H1 (cell line): ENCODE data around the gene AATK. TPM values are rescaled to one million over a fixed set of nuclear protein-coding genes. Genes with fewer than 3 reads are reported as not detected.

Source experiments
- CTCF ChIA-PET: fragments of 300-600 bp; sonication (Branson Sonifier 250); formaldehyde crosslinking; loops from one replicate; lab custom pipeline; 2021; ENCODE audit not compliant: partially characterized antibody; lab: Charles Lee
- POLR2A ChIA-PET: fragments of 300-600 bp; sonication (Branson Sonifier 250); formaldehyde crosslinking; loops from one replicate; lab custom pipeline; 2021; ENCODE audit warnings: inconsistent platforms; ENCODE audit not compliant: partially characterized antibody; lab: Charles Lee
- DNase-seq, 2 experiments: peaks; one replicate each; pipeline versions ENCODE4 v3.0.0 to v3.0.0-alpha.2; 2010 to 2022; ENCODE audit warnings: low spot score in 2 of 2, low read depth in 1 of 2, mixed read lengths in 1 of 2
- FAIRE-seq: peaks from 2 replicates; lab custom pipeline; 2011; peaks lifted over from hg19 to GRCh38; lab: Jason Lieb, UNC
- H2AFZ ChIP-seq: 2 replicates; pipeline ENCODE4 v1.8.1; 2012; ENCODE audit warnings: low read length, inconsistent platforms
- H2AK5ac ChIP-seq: 2 replicates; pipeline ENCODE4 v1.6.1; 2013; ENCODE audit warnings: low read depth, low read length
- H2BK120ac ChIP-seq: replicated peaks from 2 replicates; pipeline ENCODE3; 2013; ENCODE audit warnings: low read depth, low read length, inconsistent platforms
- H2BK12ac ChIP-seq: 2 replicates; pipeline ENCODE4 v1.6.1; 2013; ENCODE audit warnings: low read depth, low read length
- H2BK15ac ChIP-seq: 2 replicates; pipeline ENCODE4 v1.6.1; 2013; ENCODE audit warnings: low read length
- H2BK20ac ChIP-seq: 2 replicates; pipeline ENCODE4 v1.6.1; 2013; ENCODE audit warnings: low read length
- H2BK5ac ChIP-seq: 2 replicates; pipeline ENCODE4 v1.6.1; 2013; ENCODE audit warnings: low read depth, low read length
- H3K14ac ChIP-seq: 2 replicates; pipeline ENCODE4 v1.6.1; 2013; ENCODE audit warnings: inconsistent platforms; ENCODE audit not compliant: insufficient read length
- H3K18ac ChIP-seq: 2 replicates; pipeline ENCODE4 v1.6.1; 2013; ENCODE audit warnings: low read length; ENCODE audit errors: extremely low read depth
- H3K23ac ChIP-seq: 2 replicates; pipeline ENCODE4 v1.6.1; 2013; ENCODE audit warnings: inconsistent platforms; ENCODE audit not compliant: insufficient read length
- H3K23me2 ChIP-seq: 2 replicates; pipeline ENCODE4 v1.6.1; 2013; ENCODE audit warnings: low read depth, low read length
- H3K27ac ChIP-seq: 2 replicates; pipeline ENCODE4 v1.6.1; 2011; ENCODE audit warnings: low read depth, low read length, inconsistent platforms
- H3K27me3 ChIP-seq, 4 experiments: replicated peaks in 1 of 4; 1 replicate in 1 of 4; 2 replicates in 3 of 4; pipeline versions ENCODE4 v1.6.1 to v1.8.1; 2011 to 2013; ENCODE audit warnings: low read length in 3 of 4, mild to moderate bottlenecking in 3 of 4, inconsistent platforms in 2 of 4, mixed read lengths in 2 of 4, moderate library complexity in 1 of 4; ENCODE audit not compliant: control insufficient read depth in 3 of 4, insufficient read depth in 3 of 4; ENCODE audit errors: extremely low read depth in 1 of 4
- H3K36me3 ChIP-seq, 4 experiments: 2 replicates each; pipeline versions ENCODE4 v1.6.1 to v1.8.1; 2011 to 2013; ENCODE audit warnings: mild to moderate bottlenecking in 4 of 4, low read length in 3 of 4, moderate library complexity in 2 of 4, control low read depth in 1 of 4, inconsistent platforms in 1 of 4; ENCODE audit not compliant: insufficient read depth in 4 of 4, control insufficient read depth in 2 of 4
- H3K4ac ChIP-seq: replicated peaks from 2 replicates; pipeline ENCODE3; 2013; ENCODE audit warnings: low read length, low read depth, mixed read lengths, inconsistent platforms; ENCODE audit not compliant: insufficient read length
- H3K4me1 ChIP-seq, 4 experiments: replicated peaks in 1 of 4; 1 replicate in 1 of 4; 2 replicates in 3 of 4; pipeline versions ENCODE4 v1.6.1 to v1.8.1; 2011 to 2013; ENCODE audit warnings: low read length in 3 of 4, inconsistent platforms in 2 of 4, mixed read lengths in 1 of 4; ENCODE audit not compliant: insufficient read depth in 4 of 4, control insufficient read depth in 3 of 4
- H3K4me2 ChIP-seq, 2 experiments: 2 replicates each; pipeline versions ENCODE4 v1.6.1 to v1.8.1; 2011 to 2013; ENCODE audit warnings: low read depth in 2 of 2, low read length in 2 of 2, control low read depth in 1 of 2, inconsistent platforms in 1 of 2, mild to moderate bottlenecking in 1 of 2; ENCODE audit not compliant: insufficient read depth in 1 of 2
- H3K4me3 ChIP-seq, 4 experiments: fragments of 200-600, 300-600 bp in 1 of 4; sonication (generic), shearing (Covaris generic), sonication (Bioruptor Twin) in 1 of 4; 2 replicates each; pipeline versions ENCODE4 v1.5.1 to v1.8.1; 2011 to 2016; ENCODE audit warnings: low read length in 4 of 4, low read depth in 3 of 4, control low read depth in 2 of 4, inconsistent platforms in 2 of 4, mild to moderate bottlenecking in 2 of 4, mixed read lengths in 1 of 4, moderate library complexity in 1 of 4; ENCODE audit not compliant: insufficient read depth in 2 of 4; ENCODE audit errors: extremely low read depth in 1 of 4
- H3K56ac ChIP-seq: replicated peaks from 2 replicates; pipeline ENCODE3; 2013; ENCODE audit warnings: low read depth, mild to moderate bottlenecking, mixed read lengths, low read length, inconsistent platforms; ENCODE audit not compliant: insufficient read length
- H3K79me1 ChIP-seq: 2 replicates; pipeline ENCODE4 v1.6.1; 2013; ENCODE audit warnings: low read depth, low read length, control low read depth
- H3K79me2 ChIP-seq, 2 experiments: 2 replicates each; pipeline versions ENCODE4 v1.6.1 to v1.8.1; 2012 to 2013; ENCODE audit warnings: low read length in 2 of 2, mild to moderate bottlenecking in 2 of 2, inconsistent platforms in 1 of 2; ENCODE audit not compliant: insufficient read depth in 2 of 2, control insufficient read depth in 1 of 2
- H3K9ac ChIP-seq, 4 experiments: replicated peaks in 1 of 4; 1 replicate in 1 of 4; 2 replicates in 3 of 4; pipeline versions ENCODE4 v1.6.1 to v1.8.1; 2011 to 2013; ENCODE audit warnings: low read depth in 3 of 4, low read length in 3 of 4, control low read depth in 2 of 4, mild to moderate bottlenecking in 2 of 4, moderate library complexity in 2 of 4, inconsistent platforms in 1 of 4; ENCODE audit errors: extremely low read depth in 1 of 4
- H3K9me3 ChIP-seq, 2 experiments: 2 replicates each; pipeline versions ENCODE4 v1.6.1 to v1.8.1; 2012 to 2013; ENCODE audit warnings: mild to moderate bottlenecking in 2 of 2, moderate library complexity in 2 of 2, control low read depth in 1 of 2, inconsistent platforms in 1 of 2, low read depth in 1 of 2, low read length in 1 of 2, mixed read lengths in 1 of 2; ENCODE audit not compliant: insufficient read depth in 2 of 2
- H4K20me1 ChIP-seq, 2 experiments: replicated peaks in 1 of 2; 2 replicates each; pipeline versions ENCODE3 to v1.8.1; 2011 to 2013; ENCODE audit warnings: inconsistent platforms in 2 of 2, low read length in 2 of 2, mild to moderate bottlenecking in 1 of 2; ENCODE audit not compliant: insufficient read depth in 2 of 2, control insufficient read depth in 1 of 2
- H4K5ac ChIP-seq: 2 replicates; pipeline ENCODE4 v1.6.1; 2013; ENCODE audit warnings: low read length, low read depth, mixed read lengths, inconsistent platforms; ENCODE audit not compliant: insufficient read length
- H4K8ac ChIP-seq: 2 replicates; pipeline ENCODE4 v1.8.0; 2013; ENCODE audit warnings: mild to moderate bottlenecking, moderate library complexity, low read length, inconsistent platforms; ENCODE audit not compliant: insufficient read depth; ENCODE audit errors: extremely low read depth
- H4K91ac ChIP-seq: replicated peaks from 2 replicates; pipeline ENCODE3; 2013; ENCODE audit warnings: low read length, mixed read lengths, inconsistent platforms; ENCODE audit not compliant: insufficient read length
- BACH1 ChIP-seq: IDR thresholded peaks from 2 replicates; pipeline ENCODE4 v1.6.1; 2012; ENCODE audit warnings: low read length, improper control_type of control experiment
- KDM1A ChIP-seq: fragments of 200-600, 300-600 bp; sonication (generic); IDR thresholded peaks from 2 replicates; pipeline ENCODE4 v1.7.1; 2016; ENCODE audit warnings: mild to moderate bottlenecking, low read length, borderline replicate concordance
- RAD21 ChIP-seq, 2 experiments: IDR thresholded peaks in 1 of 2; conservative IDR thresholded peaks in 1 of 2; 2 replicates each; pipeline ENCODE4 v1.6.1; 2011; ENCODE audit warnings: low read depth in 2 of 2, low read length in 2 of 2, improper control_type of control experiment in 1 of 2, inconsistent platforms in 1 of 2, mild to moderate bottlenecking in 1 of 2, moderate library complexity in 1 of 2
- RXRA ChIP-seq: IDR thresholded peaks from 2 replicates; pipeline ENCODE4 v1.6.1; 2011; ENCODE audit warnings: low read depth, mild to moderate bottlenecking, low read length, moderate library complexity; ENCODE audit not compliant: insufficient read depth
- SAP30 ChIP-seq: fragments of 300-600 bp; sonication (generic); IDR thresholded peaks from 2 replicates; pipeline ENCODE4 v1.7.1; 2012; ENCODE audit warnings: low read length, moderate library complexity, mild to moderate bottlenecking, inconsistent platforms; ENCODE audit not compliant: insufficient read depth, insufficient replicate concordance
- SIN3A ChIP-seq, 2 experiments: IDR thresholded peaks in 1 of 2; conservative IDR thresholded peaks in 1 of 2; 2 replicates each; pipeline ENCODE4 v1.6.1; 2011 to 2012; ENCODE audit warnings: low read length in 2 of 2, improper control_type of control experiment in 1 of 2, low read depth in 1 of 2, mild to moderate bottlenecking in 1 of 2
- SP1 ChIP-seq: IDR thresholded peaks from 2 replicates; pipeline ENCODE4 v1.6.1; 2011; ENCODE audit warnings: low read depth, low read length
- USF2 ChIP-seq: IDR thresholded peaks from 2 replicates; pipeline ENCODE4 v1.6.1; 2011; ENCODE audit warnings: low read length, improper control_type of control experiment
- WGBS, 2 experiments: shearing (Covaris generic) in 1 of 2; methylation state at CpG; one replicate each; pipeline versions ENCODE4 v1.1.6 to v1.1.7; 2013 to 2015; ENCODE audit warnings: low lambda C conversion rate in 2 of 2, mixed read lengths in 2 of 2, inconsistent platforms in 1 of 2, low coverage in 1 of 2, missing lambda C conversion rate in 1 of 2; ENCODE audit not compliant: insufficient replicate concordance in 2 of 2, insufficient coverage in 1 of 2, insufficient read length in 1 of 2; ENCODE audit errors: extremely low coverage in 1 of 2, missing lambda C conversion rate in 1 of 2; 5-methylcytosine and 5-hydroxymethylcytosine counted together
- polyA plus RNA-seq, 7 experiments: library from polyadenylated mRNA; depleted of rRNA in 3 of 7; stranded (reverse) in 5 of 7; unstranded in 2 of 7; fragments of >200 nt in 5 of 7; fragments of 200-250 nt in 2 of 7; gene quantifications; 1 replicate in 5 of 7; 2 replicates in 1 of 7; 4 replicates in 1 of 7; pipeline versions ENCODE4 v1.2.1 to v1.2.3, GENCODE V29; 2011 to 2013; ENCODE audit warnings: missing spikeins in 2 of 7, mixed read lengths in 2 of 7
- total RNA-seq: library from RNA; stranded (reverse); fragmentation: NEBNext Ultra II Directional; extraction: Animal tissue kit (Norgen Biotek cat#: 25700); gene quantifications from 2 replicates; pipeline ENCODE4 v1.2.1, GENCODE V29; 2021
- TF ChIP-seq, protein P1 (sequence below): IDR thresholded peaks from 2 replicates; pipeline ENCODE4 v1.6.1; 2011; ENCODE audit warnings: low read depth, mild to moderate bottlenecking, low read length; ENCODE audit not compliant: insufficient read depth

AATK gene
- total and polyA plus RNA-seq, 2 of the 8 experiments (the other 6 are each of a cell fraction or from before 2014, with no cell fraction given), result 1.7 to 3.5 TPM

GRCh38 chr17:81111066-81111465 is 55.0 kb downstream of the AATK start:
- POLR2A ChIA-PET, result no interaction called here
- TF ChIP-seq SAP30 (no peak), USF2 (no peak), RXRA (no peak), SIN3A (conservative IDR thresholded peaks at IDR 0.05 in 1 of 2, IDR thresholded peaks at IDR 0.05 in 1 of 2; ENCODE audit: low read depth in 1 of 2, low read length in 2 of 2) (no peak), SP1 (no peak), KDM1A (no peak), RAD21 (IDR thresholded peaks at IDR 0.05 in 1 of 2, conservative IDR thresholded peaks at IDR 0.05 in 1 of 2; ENCODE audit: low read depth in 2 of 2, low read length in 2 of 2) (no peak), BACH1 (no peak)
- TF ChIP-seq, protein P1, sequence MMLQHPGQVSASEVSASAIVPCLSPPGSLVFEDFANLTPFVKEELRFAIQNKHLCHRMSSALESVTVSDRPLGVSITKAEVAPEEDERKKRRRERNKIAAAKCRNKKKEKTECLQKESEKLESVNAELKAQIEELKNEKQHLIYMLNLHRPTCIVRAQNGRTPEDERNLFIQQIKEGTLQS, result no peak

More at GRCh38 chr17:81111066-81111465, 55.0 kb downstream of the AATK start:
- Histone ChIP-seq H4K20me1 (no peaks in the 10 kb centered on the region), H3K18ac (no peak overlapping the region), H2BK15ac (no peak overlapping the region), H3K56ac (no peak overlapping the region), H3K4me2 (no peak overlapping the region), H4K91ac (no peak overlapping the region), H2AK5ac (no peak overlapping the region), H3K79me2 (no peaks in the 10 kb centered on the region), H2BK20ac (no peak overlapping the region), H2BK5ac (no peak overlapping the region), H3K4ac (no peak overlapping the region), H2BK120ac (no peak overlapping the region), H3K79me1 (no peaks in the 10 kb centered on the region; the same call in none of the 2 replicates), H3K27ac (no peak overlapping the region), H3K9me3 (no peaks in the 10 kb centered on the region), H3K4me1 (no peaks in the 10 kb centered on the region), H3K4me3 (no peak overlapping the region), H2AFZ (no peak overlapping the region), H2BK12ac (no peak overlapping the region), H3K23ac (no peak overlapping the region), H3K27me3 (no peaks in the 10 kb centered on the region; a peak in 1 of 7 replicates), H3K23me2 (no peaks in the 10 kb centered on the region), H3K36me3 (no peaks in the 10 kb centered on the region), H3K14ac (no peak overlapping the region), H3K9ac (no peak overlapping the region), H4K8ac (peak overlapping the region; percentile 51; the same call in 1 of the 2 replicates), H4K5ac (no peak overlapping the region)
- no peak for DNase-seq
- CTCF ChIA-PET, result interaction anchor here (1.2 to 1.7 kb wide), 3 partner anchors 9 to 119 kb away, joined by 3 to 6 read pairs (median 3); no protein-coding TSS in a partner anchor
- WGBS, 2 experiments, result 92% methylated on average over 10 of the region's 10 CpGs; no CpG with 5 or more reads in 1 of the 2 experiments
- no peak for FAIRE-seq
